Measurements from ENCODE around the gene LRP10.
A peak's percentile ranks its signal among the peaks of the same experiment; 100 is the strongest.

LRP10 gene

GRCh38 chr14:22830443-22831010 lies 41.0 kb upstream of the LRP10 start:
- in situ Hi-C loops (cut with MboI; ENCODE audit: low sequenced_read_pairs, unreplicated experiment): no loop called here
- TF ChIP-seq, protein P1, sequence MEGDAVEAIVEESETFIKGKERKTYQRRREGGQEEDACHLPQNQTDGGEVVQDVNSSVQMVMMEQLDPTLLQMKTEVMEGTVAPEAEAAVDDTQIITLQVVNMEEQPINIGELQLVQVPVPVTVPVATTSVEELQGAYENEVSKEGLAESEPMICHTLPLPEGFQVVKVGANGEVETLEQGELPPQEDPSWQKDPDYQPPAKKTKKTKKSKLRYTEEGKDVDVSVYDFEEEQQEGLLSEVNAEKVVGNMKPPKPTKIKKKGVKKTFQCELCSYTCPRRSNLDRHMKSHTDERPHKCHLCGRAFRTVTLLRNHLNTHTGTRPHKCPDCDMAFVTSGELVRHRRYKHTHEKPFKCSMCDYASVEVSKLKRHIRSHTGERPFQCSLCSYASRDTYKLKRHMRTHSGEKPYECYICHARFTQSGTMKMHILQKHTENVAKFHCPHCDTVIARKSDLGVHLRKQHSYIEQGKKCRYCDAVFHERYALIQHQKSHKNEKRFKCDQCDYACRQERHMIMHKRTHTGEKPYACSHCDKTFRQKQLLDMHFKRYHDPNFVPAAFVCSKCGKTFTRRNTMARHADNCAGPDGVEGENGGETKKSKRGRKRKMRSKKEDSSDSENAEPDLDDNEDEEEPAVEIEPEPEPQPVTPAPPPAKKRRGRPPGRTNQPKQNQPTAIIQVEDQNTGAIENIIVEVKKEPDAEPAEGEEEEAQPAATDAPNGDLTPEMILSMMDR (IDR thresholded peaks at IDR 0.05; ENCODE audit: borderline replicate concordance, control extremely low read depth, extremely low read depth, insufficient read depth, missing control alignments): no peak
- DNase-seq (ENCODE audit: low spot score): no peak

- in situ Hi-C loops (cut with MboI; ENCODE audit: low sequenced_read_pairs, unreplicated experiment): no loop called here
- TF ChIP-seq, protein P1 (IDR thresholded peaks at IDR 0.05; ENCODE audit: borderline replicate concordance, control extremely low read depth, extremely low read depth, insufficient read depth, missing control alignments): no peak
- DNase-seq (ENCODE audit: low spot score): no peak
Measured at GRCh38 chr14:22835505-22835904, 36.0 kb upstream of the LRP10 start.

- TF ChIP-seq, protein P1 (IDR thresholded peaks at IDR 0.05; ENCODE audit: borderline replicate concordance, control extremely low read depth, extremely low read depth, insufficient read depth, missing control alignments): no peak
- in situ Hi-C loops (cut with MboI; ENCODE audit: low sequenced_read_pairs, unreplicated experiment): no loop called here
- no peak for DNase-seq (ENCODE audit: low spot score)
Measured at GRCh38 chr14:22836301-22837113, 35.0 kb upstream of the LRP10 start, which contains the start of gene MMP14. TSS of gene MMP14 (plus strand) at chr14:22836585. CDS start at chr14:22836818, 233 bp downstream.

GRCh38 chr14:22837114-22837749 lies 34.3 kb upstream of the LRP10 start:
- TF ChIP-seq, protein P1 (IDR thresholded peaks at IDR 0.05; ENCODE audit: borderline replicate concordance, control extremely low read depth, extremely low read depth, insufficient read depth, missing control alignments): no peak
- no peak for DNase-seq (ENCODE audit: low spot score)
- in situ Hi-C loops (cut with MboI; ENCODE audit: low sequenced_read_pairs, unreplicated experiment): no loop called here

DNA sequence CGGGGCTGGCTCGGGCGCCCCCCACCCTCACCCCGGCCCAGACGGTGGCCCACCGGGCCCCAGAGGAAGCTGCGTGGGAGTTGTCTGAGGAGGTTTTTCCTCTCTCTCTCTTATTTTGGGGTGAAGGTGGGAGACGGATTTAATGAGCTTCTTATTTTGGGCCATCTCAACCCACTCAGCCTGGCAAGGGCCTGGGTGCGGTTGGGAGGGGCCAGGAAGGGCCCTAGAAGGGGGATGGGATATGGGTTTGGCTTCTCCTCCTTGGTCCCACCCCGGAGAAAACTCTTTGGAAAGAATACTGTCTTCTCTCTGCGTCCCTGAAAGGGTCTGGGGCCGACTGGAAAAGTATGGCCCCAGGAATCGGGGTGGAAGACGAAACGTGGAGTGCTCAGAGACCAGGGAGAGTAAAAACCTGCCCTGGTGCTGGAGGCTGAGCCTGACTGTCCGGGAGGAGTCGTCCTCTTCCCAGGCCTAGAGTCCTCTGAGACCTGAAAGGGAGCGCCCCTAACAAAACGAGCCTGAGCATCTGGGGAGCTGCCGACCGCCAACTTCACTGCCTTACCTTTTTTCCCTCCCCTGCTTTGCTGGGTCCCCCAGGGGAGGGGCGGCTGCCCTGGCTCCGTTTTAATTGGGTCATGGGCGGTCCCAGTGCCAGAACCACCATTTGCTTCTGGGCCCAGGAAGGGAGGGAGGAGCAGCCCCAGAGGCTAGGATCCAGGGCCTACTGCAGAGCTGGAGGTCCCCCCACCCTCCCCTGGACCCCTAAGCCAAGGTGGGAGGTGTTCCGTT lies 33.6 kb upstream of the LRP10 start:
- peak; percentile 34 for DNase-seq (ENCODE audit: low spot score)
- in situ Hi-C loops (cut with MboI; ENCODE audit: low sequenced_read_pairs, unreplicated experiment): no loop called here
- TF ChIP-seq, protein P1 (IDR thresholded peaks at IDR 0.05; ENCODE audit: borderline replicate concordance, control extremely low read depth, extremely low read depth, insufficient read depth, missing control alignments): no peak

DNA sequence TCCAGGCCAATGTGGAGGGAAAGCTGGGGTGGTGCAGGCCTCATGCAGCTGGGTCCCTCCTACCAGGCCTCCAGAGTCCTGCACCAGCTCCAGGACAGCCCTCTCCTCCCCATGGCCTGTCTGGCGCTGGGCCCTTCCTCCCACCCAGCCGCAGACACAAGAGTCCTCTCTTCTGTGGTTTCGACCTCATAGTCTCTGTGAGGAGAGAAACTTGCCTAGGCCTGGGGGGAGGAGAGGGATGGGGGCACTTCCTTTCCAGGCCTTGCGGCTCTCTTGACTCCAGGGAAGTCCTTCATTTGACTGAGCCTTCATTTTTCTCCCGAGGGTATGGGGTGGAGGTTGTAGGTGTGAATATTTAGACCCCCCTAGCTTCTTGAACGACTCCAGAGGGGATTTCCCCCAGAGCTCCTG lies 32.9 kb upstream of the LRP10 start:
- in situ Hi-C loops (cut with MboI; ENCODE audit: low sequenced_read_pairs, unreplicated experiment): no loop called here
- no peak for DNase-seq (ENCODE audit: low spot score)

More for the DNA sequence above, 32.9 kb upstream of the LRP10 start:
- TF ChIP-seq, protein P1 (IDR thresholded peaks at IDR 0.05; ENCODE audit: borderline replicate concordance, control extremely low read depth, extremely low read depth, insufficient read depth, missing control alignments): no peak
